ENCODE data around the gene TSHZ3.

Gene TSHZ3

GRCh38 chr19:31286491-31286890 is 62.7 kb downstream of the TSHZ3 start:
- Histone ChIP-seq H3K9me3 (ENCODE audit: control insufficient read depth in 1 of 2, low read length in 2 of 2) (no peaks in the 10 kb centered on the region), H3K36me3 (ENCODE audit: control insufficient read depth in 1 of 2, insufficient read depth in 2 of 2, low read length in 2 of 2) (no peaks in the 10 kb centered on the region), H3K27ac (ENCODE audit: low read depth, low read length) (no peak overlapping the region), H3K9ac (ENCODE audit: low read depth in 1 of 2, low read length in 2 of 2) (no peak overlapping the region), H3K4me1 (ENCODE audit: control insufficient read depth in 1 of 2, insufficient read depth in 2 of 2, low read length in 2 of 2) (peaks cover 0 to 7% of the 10 kb centered on the region in 2 donors), H3K4me3 (ENCODE audit: low read depth in 1 of 2, low read length in 2 of 2) (no peak overlapping the region), H3K27me3 (ENCODE audit: control insufficient read depth in 1 of 2, insufficient read depth in 2 of 2, low read length in 2 of 2) (no peaks in the 10 kb centered on the region)

DNA sequence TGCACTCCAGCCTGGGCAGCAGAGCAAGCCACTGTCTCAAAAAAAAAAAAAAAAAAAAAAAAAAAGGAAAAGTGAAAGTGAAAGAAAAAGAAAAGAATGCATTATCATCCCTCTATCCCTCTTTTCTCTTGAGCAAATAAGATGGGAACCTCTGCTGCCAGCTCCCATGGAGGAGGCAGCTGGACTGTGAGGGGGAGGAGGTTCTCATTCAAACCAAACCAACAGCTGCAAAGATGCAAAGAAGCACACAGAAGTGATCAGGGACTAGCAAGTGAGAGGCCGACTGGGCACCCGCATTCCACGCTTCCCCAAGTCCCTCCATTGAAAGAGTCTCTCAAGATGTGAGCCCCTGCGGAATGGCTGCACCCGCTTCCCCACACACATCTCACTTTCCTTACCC is 63.5 kb downstream of the TSHZ3 start:
- Histone ChIP-seq H3K4me3 (ENCODE audit: low read depth in 1 of 2, low read length in 2 of 2) (no peak overlapping the region), H3K27me3 (ENCODE audit: control insufficient read depth in 1 of 2, insufficient read depth in 2 of 2, low read length in 2 of 2) (no peaks in the 10 kb centered on the region), H3K36me3 (ENCODE audit: control insufficient read depth in 1 of 2, insufficient read depth in 2 of 2, low read length in 2 of 2) (no peaks in the 10 kb centered on the region), H3K9ac (ENCODE audit: low read depth in 1 of 2, low read length in 2 of 2) (no peak overlapping the region), H3K27ac (ENCODE audit: low read depth, low read length) (no peak overlapping the region), H3K4me1 (ENCODE audit: control insufficient read depth in 1 of 2, insufficient read depth in 2 of 2, low read length in 2 of 2) (peaks cover 0 to 7% of the 10 kb centered on the region in 2 donors), H3K9me3 (ENCODE audit: control insufficient read depth in 1 of 2, low read length in 2 of 2) (no peaks in the 10 kb centered on the region)

DNA sequence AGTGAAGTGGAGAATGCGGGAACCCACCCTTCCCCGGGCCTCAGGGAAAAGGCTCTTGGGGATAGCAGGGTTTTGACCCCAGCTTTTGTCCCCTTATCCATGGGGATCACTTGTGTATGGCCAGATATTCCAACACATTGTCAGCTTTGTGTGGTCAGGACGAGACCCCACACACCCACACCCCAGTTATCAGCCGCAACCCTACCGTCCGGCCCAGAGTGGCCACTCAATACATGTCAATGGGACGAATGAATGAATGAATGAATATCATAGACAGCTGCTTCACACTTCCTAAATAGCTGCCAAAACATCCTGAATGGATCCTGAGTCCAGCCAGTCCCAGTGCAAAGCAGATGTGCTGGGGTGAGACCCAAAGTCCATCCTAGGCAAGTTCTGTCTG is 64.6 kb downstream of the TSHZ3 start:
- Histone ChIP-seq H3K9ac (ENCODE audit: low read depth in 1 of 2, low read length in 2 of 2) (no peak overlapping the region), H3K27ac (ENCODE audit: low read depth, low read length) (no peak overlapping the region)

DNA sequence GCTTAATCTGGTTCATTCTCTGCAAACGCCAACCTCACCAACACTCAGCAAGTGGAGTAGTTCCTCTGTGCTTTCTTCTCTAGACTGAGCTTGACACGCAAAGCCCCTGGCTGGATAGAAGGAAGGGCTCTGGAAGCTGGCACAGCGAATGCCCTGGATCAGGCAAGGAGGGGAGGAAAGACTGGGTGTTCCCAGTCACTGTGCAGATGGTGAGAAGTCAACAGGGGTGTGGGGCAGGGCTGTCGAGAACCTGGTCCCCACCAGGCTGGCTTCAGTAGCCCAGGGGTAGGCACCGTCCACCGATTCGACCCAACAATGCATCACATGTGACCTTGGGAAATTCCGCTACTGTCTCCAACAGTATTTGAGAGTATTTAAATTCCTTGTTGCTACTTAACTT is 65.5 kb downstream of the TSHZ3 start:
- Histone ChIP-seq H3K27me3 (ENCODE audit: control insufficient read depth in 1 of 2, insufficient read depth in 2 of 2, low read length in 2 of 2) (no peaks in the 10 kb centered on the region), H3K36me3 (ENCODE audit: control insufficient read depth in 1 of 2, insufficient read depth in 2 of 2, low read length in 2 of 2) (no peaks in the 10 kb centered on the region), H3K27ac (ENCODE audit: low read depth, low read length) (no peak overlapping the region), H3K4me1 (ENCODE audit: control insufficient read depth in 1 of 2, insufficient read depth in 2 of 2, low read length in 2 of 2) (peaks cover 0 to 7% of the 10 kb centered on the region in 2 donors), H3K4me3 (ENCODE audit: low read depth in 1 of 2, low read length in 2 of 2) (no peak overlapping the region), H3K9ac (ENCODE audit: low read depth in 1 of 2, low read length in 2 of 2) (no peak overlapping the region), H3K9me3 (ENCODE audit: control insufficient read depth in 1 of 2, low read length in 2 of 2) (no peaks in the 10 kb centered on the region)

More for the DNA sequence above, 64.6 kb downstream of the TSHZ3 start:
- Histone ChIP-seq H3K4me3 (ENCODE audit: low read depth in 1 of 2, low read length in 2 of 2) (no peak overlapping the region), H3K27me3 (ENCODE audit: control insufficient read depth in 1 of 2, insufficient read depth in 2 of 2, low read length in 2 of 2) (no peaks in the 10 kb centered on the region), H3K36me3 (ENCODE audit: control insufficient read depth in 1 of 2, insufficient read depth in 2 of 2, low read length in 2 of 2) (no peaks in the 10 kb centered on the region), H3K9me3 (ENCODE audit: control insufficient read depth in 1 of 2, low read length in 2 of 2) (no peaks in the 10 kb centered on the region), H3K4me1 (ENCODE audit: control insufficient read depth in 1 of 2, insufficient read depth in 2 of 2, low read length in 2 of 2) (peaks cover 0 to 7% of the 10 kb centered on the region in 2 donors)

GRCh38 chr19:31282346-31282745 is 66.9 kb downstream of the TSHZ3 start:
- Histone ChIP-seq H3K9me3 (ENCODE audit: control insufficient read depth in 1 of 2, low read length in 2 of 2) (no peaks in the 10 kb centered on the region), H3K9ac (ENCODE audit: low read depth in 1 of 2, low read length in 2 of 2) (no peak overlapping the region), H3K4me3 (ENCODE audit: low read depth in 1 of 2, low read length in 2 of 2) (no peak overlapping the region), H3K27ac (ENCODE audit: low read depth, low read length) (no peak overlapping the region), H3K4me1 (ENCODE audit: control insufficient read depth in 1 of 2, insufficient read depth in 2 of 2, low read length in 2 of 2) (peaks cover 0 to 7% of the 10 kb centered on the region in 2 donors), H3K36me3 (ENCODE audit: control insufficient read depth in 1 of 2, insufficient read depth in 2 of 2, low read length in 2 of 2) (peaks cover 3 to 5% of the 10 kb centered on the region in 2 donors), H3K27me3 (ENCODE audit: control insufficient read depth in 1 of 2, insufficient read depth in 2 of 2, low read length in 2 of 2) (no peaks in the 10 kb centered on the region)

DNA sequence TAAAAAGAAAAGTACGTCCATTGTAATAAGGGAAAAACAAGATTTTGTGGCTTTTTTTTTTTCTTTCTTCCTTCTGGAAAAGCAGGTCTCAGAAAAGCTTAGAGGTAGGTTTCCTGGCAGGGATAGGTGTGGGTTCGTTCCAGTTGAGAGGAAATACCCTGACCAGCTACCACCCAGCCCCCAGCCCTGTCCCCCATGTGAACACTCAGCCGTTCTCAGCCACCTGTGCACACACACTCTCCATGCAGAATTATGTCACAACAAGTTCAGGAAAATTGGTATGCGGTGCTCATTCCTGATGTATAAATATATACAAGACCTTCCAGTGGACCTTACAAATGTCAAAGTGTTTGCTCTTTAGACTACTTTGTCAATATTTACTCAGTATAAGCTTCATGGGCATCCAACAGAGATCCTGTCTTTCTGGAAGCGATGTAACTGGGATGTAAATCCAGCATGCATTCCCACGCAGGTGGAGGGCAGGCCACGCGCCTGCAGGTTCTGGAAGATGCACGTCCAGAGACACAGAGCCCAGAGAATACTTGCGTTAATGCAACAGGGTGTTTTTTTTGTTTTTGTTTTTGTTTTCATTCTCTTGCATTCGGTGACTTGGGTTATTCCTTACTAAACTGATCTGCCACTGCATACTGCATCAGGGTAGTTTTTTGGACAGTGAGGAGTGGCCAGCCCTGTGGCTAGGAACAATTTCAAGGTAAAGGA is 68.8 kb downstream of the TSHZ3 start:
- no peak overlapping the region for H3K27ac ChIP-seq (ENCODE audit: low read depth, low read length)
- no peak overlapping the region for H3K9ac ChIP-seq (ENCODE audit: low read depth in 1 of 2, low read length in 2 of 2)
- H3K27me3 ChIP-seq (ENCODE audit: control insufficient read depth in 1 of 2, insufficient read depth in 2 of 2, low read length in 2 of 2), result no peaks in the 10 kb centered on the region
- no peak overlapping the region for H3K4me3 ChIP-seq (ENCODE audit: low read depth in 1 of 2, low read length in 2 of 2)
- H3K9me3 ChIP-seq (ENCODE audit: control insufficient read depth in 1 of 2, low read length in 2 of 2), result no peaks in the 10 kb centered on the region
- H3K4me1 ChIP-seq (ENCODE audit: control insufficient read depth in 1 of 2, insufficient read depth in 2 of 2, low read length in 2 of 2), result no peaks in the 10 kb centered on the region
- H3K36me3 ChIP-seq (ENCODE audit: control insufficient read depth in 1 of 2, insufficient read depth in 2 of 2, low read length in 2 of 2), result peaks cover 3 to 5% of the 10 kb centered on the region in 2 donors

DNA sequence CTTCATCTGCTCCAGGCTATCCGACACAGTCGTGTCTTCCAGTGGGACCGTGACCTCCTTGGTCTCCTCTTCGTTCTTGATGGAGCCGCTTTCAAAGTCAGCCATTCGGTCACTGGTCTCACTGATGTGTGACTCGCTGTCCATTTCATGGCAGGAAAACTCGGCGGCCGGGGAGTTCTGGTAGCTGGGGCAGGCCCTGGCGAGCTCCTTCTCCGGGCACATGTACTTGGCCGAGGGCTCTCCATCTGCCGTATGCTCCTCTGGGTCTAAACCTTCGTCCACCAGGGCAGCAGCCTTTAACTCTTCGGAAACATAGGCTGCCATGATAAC is 69.8 kb downstream of the TSHZ3 start:
- Histone ChIP-seq H3K9ac (ENCODE audit: low read depth in 1 of 2, low read length in 2 of 2) (no peak overlapping the region), H3K36me3 (ENCODE audit: control insufficient read depth in 1 of 2, insufficient read depth in 2 of 2, low read length in 2 of 2) (peaks cover 3 to 5% of the 10 kb centered on the region in 2 donors), H3K27me3 (ENCODE audit: control insufficient read depth in 1 of 2, insufficient read depth in 2 of 2, low read length in 2 of 2) (no peaks in the 10 kb centered on the region), H3K9me3 (ENCODE audit: control insufficient read depth in 1 of 2, low read length in 2 of 2) (no peaks in the 10 kb centered on the region), H3K27ac (ENCODE audit: low read depth, low read length) (no peak overlapping the region), H3K4me3 (ENCODE audit: low read depth in 1 of 2, low read length in 2 of 2) (no peak overlapping the region), H3K4me1 (ENCODE audit: control insufficient read depth in 1 of 2, insufficient read depth in 2 of 2, low read length in 2 of 2) (no peaks in the 10 kb centered on the region)

GRCh38 chr19:31278555-31279435 is 70.4 kb downstream of the TSHZ3 start:
- no peak overlapping the region for H3K4me3 ChIP-seq (ENCODE audit: low read depth in 1 of 2, low read length in 2 of 2)

GRCh38 chr19:31277516-31277915 is 71.7 kb downstream of the TSHZ3 start:
- H3K27me3 ChIP-seq (ENCODE audit: control insufficient read depth in 1 of 2, insufficient read depth in 2 of 2, low read length in 2 of 2), result no peaks in the 10 kb centered on the region
- H3K4me1 ChIP-seq (ENCODE audit: control insufficient read depth in 1 of 2, insufficient read depth in 2 of 2, low read length in 2 of 2), result no peaks in the 10 kb centered on the region
- no peak overlapping the region for H3K4me3 ChIP-seq (ENCODE audit: low read depth in 1 of 2, low read length in 2 of 2)
- no peaks in the 10 kb centered on the region for H3K9me3 ChIP-seq (ENCODE audit: control insufficient read depth in 1 of 2, low read length in 2 of 2)
- H3K9ac ChIP-seq (ENCODE audit: low read depth in 1 of 2, low read length in 2 of 2), result no peak overlapping the region
- peaks cover 3 to 5% of the 10 kb centered on the region in 2 donors for H3K36me3 ChIP-seq (ENCODE audit: control insufficient read depth in 1 of 2, insufficient read depth in 2 of 2, low read length in 2 of 2)
- no peak overlapping the region for H3K27ac ChIP-seq (ENCODE audit: low read depth, low read length)

More at GRCh38 chr19:31278555-31279435, 70.4 kb downstream of the TSHZ3 start:
- H3K27ac ChIP-seq (ENCODE audit: low read depth, low read length), result no peak overlapping the region
- no peaks in the 10 kb centered on the region for H3K4me1 ChIP-seq (ENCODE audit: control insufficient read depth in 1 of 2, insufficient read depth in 2 of 2, low read length in 2 of 2)
- peaks cover 3 to 5% of the 10 kb centered on the region in 2 donors for H3K36me3 ChIP-seq (ENCODE audit: control insufficient read depth in 1 of 2, insufficient read depth in 2 of 2, low read length in 2 of 2)
- no peak overlapping the region for H3K9ac ChIP-seq (ENCODE audit: low read depth in 1 of 2, low read length in 2 of 2)
- no peaks in the 10 kb centered on the region for H3K27me3 ChIP-seq (ENCODE audit: control insufficient read depth in 1 of 2, insufficient read depth in 2 of 2, low read length in 2 of 2)
- no peaks in the 10 kb centered on the region for H3K9me3 ChIP-seq (ENCODE audit: control insufficient read depth in 1 of 2, low read length in 2 of 2)

DNA sequence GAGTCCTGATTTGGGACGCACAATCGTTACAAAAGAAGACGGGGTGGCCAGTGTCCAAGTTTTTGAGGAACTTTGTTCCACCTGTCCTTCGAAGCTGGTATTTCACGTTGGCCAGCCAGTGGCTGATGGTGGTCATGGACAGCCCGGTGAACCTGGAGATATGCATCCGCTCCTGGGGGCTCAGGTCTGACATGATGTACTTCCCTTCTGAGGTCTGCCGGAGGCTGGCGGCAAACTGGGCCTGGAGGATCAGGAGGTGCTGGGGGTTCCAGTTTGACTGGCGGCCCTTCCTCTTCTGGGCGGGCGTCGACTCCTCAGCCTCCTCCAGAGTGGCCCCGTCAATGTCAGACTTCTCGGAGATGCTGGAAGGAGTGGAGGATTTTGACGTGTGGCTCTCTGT is 72.4 kb downstream of the TSHZ3 start:
- Histone ChIP-seq H3K27me3 (ENCODE audit: control insufficient read depth in 1 of 2, insufficient read depth in 2 of 2, low read length in 2 of 2) (no peaks in the 10 kb centered on the region), H3K4me1 (ENCODE audit: control insufficient read depth in 1 of 2, insufficient read depth in 2 of 2, low read length in 2 of 2) (no peaks in the 10 kb centered on the region), H3K4me3 (ENCODE audit: low read depth in 1 of 2, low read length in 2 of 2) (no peak overlapping the region), H3K36me3 (ENCODE audit: control insufficient read depth in 1 of 2, insufficient read depth in 2 of 2, low read length in 2 of 2) (peaks cover 3 to 5% of the 10 kb centered on the region in 2 donors), H3K9me3 (ENCODE audit: control insufficient read depth in 1 of 2, low read length in 2 of 2) (no peaks in the 10 kb centered on the region), H3K27ac (ENCODE audit: low read depth, low read length) (no peak overlapping the region), H3K9ac (ENCODE audit: low read depth in 1 of 2, low read length in 2 of 2) (no peak overlapping the region)
